GM12801 (cell line): ENCODE measurements around the gene POLR1E.

ENCODE experiments used
- TF ChIP-seq, protein P1 (sequence below): IDR thresholded peaks from one replicate; pipeline ENCODE4 v1.5.1; 2011; ENCODE audit warnings: control low read depth; ENCODE audit not compliant: insufficient read length; ENCODE audit errors: extremely low read depth

The POLR1E gene

DNA sequence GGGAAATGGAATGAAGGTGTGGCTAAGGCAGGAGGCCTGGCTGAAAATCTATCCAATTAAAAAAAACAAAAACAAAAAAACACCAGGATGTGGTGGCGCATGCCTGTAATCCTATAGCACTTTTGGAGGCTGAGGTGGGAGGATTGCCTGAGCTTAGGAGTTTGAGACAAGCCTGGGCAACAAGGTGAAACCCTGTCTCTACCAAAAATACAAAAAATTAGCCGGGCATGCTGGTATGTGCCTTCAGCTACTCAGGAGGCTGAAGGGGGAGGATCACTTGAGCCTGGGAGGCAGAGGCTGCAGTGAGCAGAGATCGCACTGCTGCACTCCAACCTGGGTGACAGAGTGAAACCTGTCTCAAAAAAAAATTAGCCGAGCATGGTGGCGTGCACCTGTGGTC lies 42.2 kb upstream of the POLR1E start:
- TF ChIP-seq, protein P1, sequence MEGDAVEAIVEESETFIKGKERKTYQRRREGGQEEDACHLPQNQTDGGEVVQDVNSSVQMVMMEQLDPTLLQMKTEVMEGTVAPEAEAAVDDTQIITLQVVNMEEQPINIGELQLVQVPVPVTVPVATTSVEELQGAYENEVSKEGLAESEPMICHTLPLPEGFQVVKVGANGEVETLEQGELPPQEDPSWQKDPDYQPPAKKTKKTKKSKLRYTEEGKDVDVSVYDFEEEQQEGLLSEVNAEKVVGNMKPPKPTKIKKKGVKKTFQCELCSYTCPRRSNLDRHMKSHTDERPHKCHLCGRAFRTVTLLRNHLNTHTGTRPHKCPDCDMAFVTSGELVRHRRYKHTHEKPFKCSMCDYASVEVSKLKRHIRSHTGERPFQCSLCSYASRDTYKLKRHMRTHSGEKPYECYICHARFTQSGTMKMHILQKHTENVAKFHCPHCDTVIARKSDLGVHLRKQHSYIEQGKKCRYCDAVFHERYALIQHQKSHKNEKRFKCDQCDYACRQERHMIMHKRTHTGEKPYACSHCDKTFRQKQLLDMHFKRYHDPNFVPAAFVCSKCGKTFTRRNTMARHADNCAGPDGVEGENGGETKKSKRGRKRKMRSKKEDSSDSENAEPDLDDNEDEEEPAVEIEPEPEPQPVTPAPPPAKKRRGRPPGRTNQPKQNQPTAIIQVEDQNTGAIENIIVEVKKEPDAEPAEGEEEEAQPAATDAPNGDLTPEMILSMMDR = no peak

DNA sequence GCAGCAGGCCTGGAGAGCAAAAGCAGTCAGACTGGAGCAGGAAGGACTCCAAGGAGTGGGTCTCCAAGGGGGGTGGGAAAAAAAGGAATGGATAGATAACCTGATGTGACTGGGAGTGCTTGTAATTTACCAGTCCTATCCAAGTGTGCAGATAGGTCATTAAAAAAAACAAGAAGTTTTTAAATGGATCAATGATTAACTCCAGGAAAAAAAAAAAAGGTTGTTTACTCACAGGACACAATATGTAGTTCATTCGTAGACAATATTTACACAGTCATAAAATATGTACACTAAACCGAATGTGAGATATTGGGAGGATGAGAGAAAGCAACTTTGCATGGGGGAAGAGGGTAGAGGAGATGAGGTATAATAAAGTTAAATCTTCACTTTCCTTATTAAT lies 40.9 kb upstream of the POLR1E start:
- TF ChIP-seq, protein P1 = no peak

- TF ChIP-seq, protein P1 = no peak
These were observed 39.9 kb upstream of the POLR1E start for GRCh38 chr9:37445832-37446231.

DNA sequence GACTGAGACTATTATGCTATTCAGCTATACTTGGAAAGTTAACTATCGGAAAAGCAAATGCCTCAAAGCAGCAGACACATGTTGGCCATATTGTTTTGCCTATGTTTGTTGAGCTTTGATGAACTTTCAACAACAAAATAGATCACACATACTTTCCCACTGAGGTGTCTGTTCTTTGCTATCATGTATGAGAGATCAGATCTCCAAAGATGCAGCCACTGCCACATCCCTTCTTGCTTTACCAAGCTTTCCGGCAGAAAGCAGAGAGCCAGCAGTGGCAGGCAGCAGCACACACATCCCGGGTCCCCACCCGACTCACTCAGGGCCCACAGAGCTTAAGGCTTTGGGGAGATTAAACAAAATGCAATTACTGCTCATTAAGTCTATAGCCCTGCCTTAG lies 39.3 kb upstream of the POLR1E start:
- TF ChIP-seq, protein P1 = no peak

GRCh38 chr9:37447111-37447510 lies 38.6 kb upstream of the POLR1E start:
- TF ChIP-seq, protein P1 = no peak

DNA sequence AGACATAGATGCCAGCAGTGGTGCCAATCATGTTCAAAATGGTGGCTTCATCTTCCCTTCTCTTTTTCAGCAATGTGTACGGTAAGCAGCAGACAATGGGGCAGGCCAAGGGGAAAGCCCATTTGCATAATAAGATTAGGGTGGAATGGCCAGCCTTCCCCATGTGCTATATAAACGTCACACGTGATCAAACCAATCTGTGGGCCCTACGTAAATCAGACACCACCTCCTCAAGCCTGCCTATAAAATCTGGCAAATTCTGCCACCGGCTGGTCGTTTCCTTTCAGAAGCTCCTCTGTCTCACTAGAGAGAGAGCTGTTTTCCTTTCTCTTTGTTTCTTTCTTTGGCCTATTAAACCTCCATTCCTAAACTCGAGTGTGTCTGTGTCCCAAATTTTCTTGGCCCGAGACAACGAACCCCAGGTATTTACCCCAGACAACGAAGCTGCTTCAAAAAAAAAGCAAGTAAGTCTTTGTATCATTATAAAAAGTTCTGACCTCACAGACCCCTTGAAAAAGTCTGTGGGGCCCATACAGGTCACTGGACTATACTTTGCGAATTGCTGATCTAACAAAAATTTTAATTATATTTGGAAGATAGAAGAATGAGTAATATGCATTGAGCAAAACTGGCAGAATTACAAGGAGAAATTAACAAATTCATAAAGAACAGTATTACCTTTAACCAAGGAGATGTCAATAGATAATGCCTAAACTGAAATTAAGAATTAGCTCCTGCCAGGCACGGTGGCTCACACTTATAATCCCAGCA lies 35.7 kb upstream of the POLR1E start:
- TF ChIP-seq, protein P1 = no peak

DNA sequence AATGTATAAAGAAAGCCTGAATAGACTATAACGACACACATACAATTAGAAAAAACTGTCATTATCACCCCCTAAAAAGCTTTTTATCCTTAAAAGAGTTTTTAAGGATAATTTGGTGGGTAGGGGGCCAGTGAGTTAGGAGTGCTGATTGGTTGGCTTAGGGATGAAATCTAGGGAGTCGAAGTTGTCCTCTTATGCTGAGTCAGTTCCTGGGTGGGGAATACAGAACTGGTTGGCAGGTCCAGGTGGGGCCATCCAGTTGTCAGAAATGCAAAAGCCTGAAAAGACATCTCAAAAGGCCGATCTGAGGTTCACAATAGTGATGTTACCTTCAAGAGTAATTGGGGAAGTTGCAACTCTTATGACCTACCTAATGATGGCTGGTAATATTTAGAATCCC lies 34.1 kb upstream of the POLR1E start:
- TF ChIP-seq, protein P1 = no peak
